ENCODE results near the gene MXI1.

DNA sequence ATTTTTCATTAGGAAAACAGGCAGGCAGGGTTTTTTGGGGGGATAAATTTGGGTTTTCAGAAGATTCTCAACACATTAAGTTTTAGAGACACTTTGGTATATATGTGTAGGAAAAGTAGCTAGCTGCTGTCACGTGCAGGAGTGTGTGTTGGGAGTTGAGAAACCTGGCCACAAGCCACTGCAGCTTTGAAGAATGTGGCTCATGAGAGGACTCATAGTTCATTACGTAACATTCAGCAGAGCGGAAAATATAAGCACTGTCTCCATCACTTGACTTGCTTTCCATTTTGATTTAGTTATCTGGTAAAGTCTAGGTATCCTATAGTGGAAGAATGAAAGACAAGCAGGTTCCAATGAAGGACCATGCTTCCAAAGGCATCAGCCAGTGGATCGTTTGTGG is 66.1 kb downstream of the MXI1 start:
- TF ChIP-seq ZNF274 (IDR thresholded peaks at IDR 0.05; ENCODE audit: low read depth, low read length): no peak
- no peak for TF ChIP-seq YY1 (IDR thresholded peaks at IDR 0.05; ENCODE audit: insufficient read depth, insufficient read length)
- TF ChIP-seq SUZ12 (IDR thresholded peaks at IDR 0.05; ENCODE audit: extremely low read depth, insufficient read depth, insufficient read length): no peak

Data from NT2/D1 (cell line).